Neural progenitor cell (in vitro differentiated cells): ENCODE data around the gene SYNC.

Experiments
- CTCF ChIP-seq: fragments of 200-600 bp; sonication (generic); IDR thresholded peaks from 2 replicates; pipeline ENCODE4 v1.5.1; 2017; ENCODE audit warnings: antibody characterized with exemption, mild to moderate bottlenecking
- EZH2 ChIP-seq: fragments of 200-600 bp; sonication (generic); IDR thresholded peaks from 2 replicates; pipeline ENCODE4 v1.6.1; 2017; ENCODE audit warnings: antibody characterized with exemption, mild to moderate bottlenecking, moderate library complexity

- no peak for TF ChIP-seq CTCF
- no peak for TF ChIP-seq EZH2
These were observed 40.4 kb upstream of the SYNC start for GRCh38 chr1:32742956-32743355.
